Activated CD8-positive, alpha-beta T cell treated with anti-CD3 and anti-CD28 coated beads, Interleukin-2, amount 10 ng/mL, durations not matched to agents 7 days and 5 days (primary cell): ENCODE results near the gene ATP5ME. TPM values are rescaled to one million over a fixed set of nuclear protein-coding genes. Genes with fewer than 3 reads are reported as not detected.
"Not testable (repeated sequence)": the region's sequence is repeated elsewhere in the genome, so short reads cannot be mapped to it uniquely, and the experiment has no call there.

Experiments
- ATAC-seq: fragments of 150-1000 bp; cut with Tn5 transposase; one replicate; pipeline ENCODE4 v1.10.0; 2021; ENCODE audit warnings: moderate library complexity
- CTCF ChIA-PET: fragments of 350-600 bp; sonication (Branson Sonifier 250); formaldehyde crosslinking; loops from one replicate; lab custom pipeline; 2021; ENCODE audit warnings: antibody characterized with exemption; lab: Charles Lee
- POLR2A ChIA-PET: fragments of 350-600 bp; sonication (Branson Sonifier 250); formaldehyde crosslinking; loops from one replicate; lab custom pipeline; 2021; ENCODE audit warnings: antibody characterized with exemption; lab: Charles Lee
- DNase-seq: peaks from one replicate; pipeline ENCODE4 v3.0.0-alpha.2; 2020
- H3K27ac Mint-ChIP-seq: one replicate; pipeline ENCODE4 v1.8.0; 2021; ENCODE audit warnings: mild to moderate bottlenecking, mixed read lengths
- H3K27me3 Mint-ChIP-seq: one replicate; pipeline ENCODE4 v1.8.0; 2021; ENCODE audit warnings: low read depth, mixed read lengths
- H3K36me3 Mint-ChIP-seq: one replicate; pipeline ENCODE4 v1.8.0; 2021; ENCODE audit warnings: low read depth, mixed read lengths
- H3K4me1 Mint-ChIP-seq: one replicate; pipeline ENCODE4 v1.8.0; 2021; ENCODE audit warnings: low read depth, mixed read lengths
- H3K4me3 Mint-ChIP-seq: one replicate; pipeline ENCODE4 v1.8.0; 2021; ENCODE audit warnings: mild to moderate bottlenecking, mixed read lengths
- H3K9me3 Mint-ChIP-seq: one replicate; pipeline ENCODE4 v1.8.0; 2022; ENCODE audit warnings: mixed read lengths; ENCODE audit not compliant: insufficient read depth
- total RNA-seq, 2 experiments: library from RNA; stranded (reverse); gene quantifications; one replicate each; pipeline ENCODE4 v1.2.3, GENCODE V29; 2021

Gene ATP5ME
- total RNA-seq, 2 experiments from 2014 or later, result 243 to 267 TPM

DNA sequence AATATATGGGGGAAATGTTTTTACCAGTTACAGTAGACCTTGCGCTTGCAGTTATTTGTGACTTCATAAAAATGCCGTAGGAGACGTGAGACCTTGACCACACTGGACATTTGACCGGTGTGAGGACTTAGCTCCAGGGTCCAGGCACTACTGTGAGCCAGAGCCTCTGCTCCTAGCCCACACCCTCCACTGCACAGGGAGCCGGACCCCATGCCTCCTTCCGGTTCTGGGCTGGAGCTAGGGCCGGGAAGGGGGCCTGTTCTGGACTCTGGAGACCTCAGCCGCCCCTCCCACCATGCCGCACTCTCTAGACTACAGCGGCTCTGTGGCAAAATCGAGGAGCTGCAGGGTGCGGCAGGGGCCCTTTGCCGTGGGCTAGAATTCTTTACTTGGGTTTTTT, 36.8 kb upstream of the ATP5ME start:
- ChIA-PET CTCF (no interaction called here), POLR2A (no interaction called here)
- Mint-ChIP-seq H3K9me3 (no peaks in the 10 kb centered on the region), H3K4me3 (no peak overlapping the region), H3K4me1 (peaks cover 12% of the 10 kb centered on the region), H3K27ac (no peak overlapping the region), H3K36me3 (peaks cover 20% of the 10 kb centered on the region), H3K27me3 (no peaks in the 10 kb centered on the region)
- no peak for DNase-seq
- ATAC-seq, result no peak

DNA sequence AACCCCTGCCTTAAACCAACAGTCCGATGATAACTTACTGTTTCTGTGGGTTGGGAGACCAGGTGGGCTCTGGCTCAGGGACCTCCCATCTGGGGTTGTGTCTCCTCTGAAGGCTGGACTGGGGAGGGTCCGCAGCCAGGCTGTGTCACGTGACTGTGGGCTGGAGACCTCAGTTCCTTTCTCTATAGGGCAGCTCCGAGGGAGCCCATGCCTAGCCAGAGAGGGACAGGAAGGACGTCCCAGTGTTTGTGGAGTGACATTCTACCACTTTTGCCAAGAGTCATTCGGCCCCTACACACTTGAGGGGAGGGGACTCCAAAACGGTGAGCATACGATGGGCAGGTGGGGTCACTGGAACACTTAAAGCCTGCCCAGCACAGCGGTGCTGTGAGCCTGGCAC, 36.0 kb upstream of the ATP5ME start:
- no peak overlapping the region for H3K4me3 Mint-ChIP-seq
- DNase-seq (no peak), ATAC-seq (no peak)
- H3K27ac Mint-ChIP-seq, result no peak overlapping the region
- CTCF ChIA-PET, result no interaction called here
- H3K4me1 Mint-ChIP-seq, result peaks cover 13% of the 10 kb centered on the region
- no peaks in the 10 kb centered on the region for H3K9me3 Mint-ChIP-seq
- POLR2A ChIA-PET, result no interaction called here
- no peaks in the 10 kb centered on the region for H3K27me3 Mint-ChIP-seq
- peaks cover 20% of the 10 kb centered on the region for H3K36me3 Mint-ChIP-seq

GRCh38 chr4:709348-709747, 35.3 kb upstream of the ATP5ME start:
- CTCF ChIA-PET, result no interaction called here
- ATAC-seq, result no peak

DNA sequence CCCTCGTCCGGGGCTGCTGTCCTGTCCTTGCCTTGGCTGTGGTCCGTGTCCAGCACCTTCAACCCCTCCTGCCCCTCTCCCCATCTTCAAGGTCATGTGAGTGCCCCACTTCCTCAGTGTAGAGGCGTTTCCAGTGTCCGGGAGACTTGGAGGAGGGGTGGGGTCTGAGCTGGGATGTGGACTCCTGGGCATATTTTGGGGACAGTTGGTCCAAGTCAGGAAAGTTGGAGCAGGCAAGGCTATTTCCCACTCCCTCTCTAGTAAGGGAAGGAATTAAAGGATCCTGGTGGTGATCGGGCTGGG, 34.5 kb upstream of the ATP5ME start:
- DNase-seq (no peak), ATAC-seq (no peak)
- no peaks in the 10 kb centered on the region for H3K27me3 Mint-ChIP-seq
- H3K27ac Mint-ChIP-seq, result no peak overlapping the region
- peaks cover 18% of the 10 kb centered on the region for H3K36me3 Mint-ChIP-seq
- H3K9me3 Mint-ChIP-seq, result no peaks in the 10 kb centered on the region
- POLR2A ChIA-PET, result no interaction called here
- CTCF ChIA-PET, result no interaction called here
- H3K4me1 Mint-ChIP-seq, result peaks cover 13% of the 10 kb centered on the region
- no peak overlapping the region for H3K4me3 Mint-ChIP-seq

More at GRCh38 chr4:709348-709747, 35.3 kb upstream of the ATP5ME start:
- DNase-seq, result no peak
- H3K36me3 Mint-ChIP-seq, result peaks cover 18% of the 10 kb centered on the region
- no peaks in the 10 kb centered on the region for H3K27me3 Mint-ChIP-seq
- POLR2A ChIA-PET, result no interaction called here
- H3K27ac Mint-ChIP-seq, result no peak overlapping the region
- H3K4me3 Mint-ChIP-seq, result no peak overlapping the region
- H3K4me1 Mint-ChIP-seq, result peaks cover 13% of the 10 kb centered on the region
- no peaks in the 10 kb centered on the region for H3K9me3 Mint-ChIP-seq

- Mint-ChIP-seq H3K27me3 (no peaks in the 10 kb centered on the region), H3K9me3 (no peaks in the 10 kb centered on the region), H3K4me1 (peaks cover 13% of the 10 kb centered on the region), H3K36me3 (peaks cover 18% of the 10 kb centered on the region), H3K4me3 (no peak overlapping the region), H3K27ac (no peak overlapping the region)
- POLR2A ChIA-PET, result no interaction called here
- no peak for DNase-seq
- CTCF ChIA-PET, result no interaction called here
- ATAC-seq, result no peak
Measured at GRCh38 chr4:707929-708630, 34.0 kb upstream of the ATP5ME start.

DNA sequence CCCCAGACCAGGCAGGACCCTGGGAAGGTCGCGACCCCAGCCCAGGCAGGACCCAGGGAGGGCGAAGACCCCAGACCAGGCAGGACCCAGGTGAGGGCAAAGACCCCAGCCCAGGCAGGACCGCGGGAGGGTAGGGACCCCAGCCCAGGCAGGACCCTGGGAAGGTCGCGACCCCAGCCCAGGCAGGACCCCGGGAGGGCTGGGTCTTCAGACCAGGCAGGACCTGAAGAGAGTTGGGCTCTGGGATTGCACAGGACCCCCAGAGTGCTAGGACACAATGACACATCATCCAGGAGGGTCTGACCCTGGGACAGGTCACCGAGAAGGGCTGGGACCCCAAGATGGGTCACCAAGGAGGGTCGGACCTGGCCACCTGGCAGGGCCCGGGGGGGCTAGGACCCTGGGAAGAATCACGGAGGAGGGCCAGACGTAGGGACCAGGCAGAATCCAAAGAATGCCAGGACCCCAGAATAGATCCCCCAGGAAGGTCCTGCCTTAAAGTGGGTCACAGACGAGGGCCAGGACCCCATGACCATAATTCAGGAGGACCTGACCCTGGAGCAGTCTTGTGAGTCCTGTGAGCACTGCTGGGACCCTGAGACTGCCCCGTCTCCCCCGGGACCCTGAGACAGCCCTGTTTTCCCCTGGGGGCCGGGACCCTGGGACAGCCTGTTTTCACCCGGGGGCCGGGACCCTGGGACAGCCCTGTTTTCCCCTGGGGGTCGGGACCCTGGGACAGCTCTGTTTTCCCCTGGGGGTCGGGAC, 32.9 kb upstream of the ATP5ME start:
- peaks cover 5% of the 10 kb centered on the region for H3K27me3 Mint-ChIP-seq
- H3K4me3 Mint-ChIP-seq, result no peak overlapping the region
- CTCF ChIA-PET, result no interaction called here
- H3K4me1 Mint-ChIP-seq, result peaks cover 13% of the 10 kb centered on the region
- DNase-seq (no peak), ATAC-seq (no peak)
- no peak overlapping the region for H3K27ac Mint-ChIP-seq
- POLR2A ChIA-PET, result no interaction called here
- no peaks in the 10 kb centered on the region for H3K9me3 Mint-ChIP-seq
- H3K36me3 Mint-ChIP-seq, result peaks cover 18% of the 10 kb centered on the region

DNA sequence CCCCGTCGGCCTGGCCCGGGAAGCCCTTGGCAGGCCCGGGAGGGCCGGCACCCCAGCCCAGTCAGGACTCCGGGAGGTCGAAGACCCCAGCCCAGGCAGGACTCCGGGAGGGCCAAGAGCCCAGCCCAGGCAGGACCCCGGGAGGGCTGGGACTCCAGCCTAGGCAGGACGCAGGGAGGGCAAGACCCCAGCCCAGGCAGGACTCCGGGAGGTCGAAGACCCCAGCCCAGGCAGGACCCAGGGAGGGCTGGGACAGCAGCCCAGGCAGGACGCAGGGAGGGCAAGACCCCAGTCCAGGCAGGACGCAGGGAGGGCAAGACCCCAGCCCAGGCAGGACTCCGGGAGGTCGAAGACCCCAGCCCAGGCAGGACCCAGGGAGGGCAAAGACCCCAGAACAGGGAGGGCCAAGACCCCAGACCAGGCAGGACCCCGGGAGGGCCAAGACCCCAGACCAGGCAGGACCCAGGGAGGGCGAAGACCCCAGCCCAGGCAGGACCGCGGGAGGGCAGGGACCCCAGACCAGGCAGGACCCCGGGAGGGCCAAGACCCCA, 32.1 kb upstream of the ATP5ME start:
- H3K27ac Mint-ChIP-seq, CTCF ChIA-PET, H3K9me3 Mint-ChIP-seq, ATAC-seq, POLR2A ChIA-PET, H3K27me3 Mint-ChIP-seq, DNase-seq: not testable (repeated sequence)
- Mint-ChIP-seq H3K4me1 (peaks cover 13% of the 10 kb centered on the region), H3K36me3 (peaks cover 18% of the 10 kb centered on the region), H3K4me3 (peak overlapping the region; percentile 25)

GRCh38 chr4:705278-706082, 31.4 kb upstream of the ATP5ME start, which contains the start of gene PCGF3:
PCGF3 (plus strand) TSS chr4:705832; CDS start chr4:733681, 27,849 bp downstream.
- Mint-ChIP-seq H3K4me1 (peaks cover 17% of the 10 kb centered on the region), H3K36me3 (peaks cover 13% of the 10 kb centered on the region), H3K9me3 (no peaks in the 10 kb centered on the region), H3K27me3 (peaks cover 5% of the 10 kb centered on the region), H3K4me3 (peak within 1 kb of the TSS; percentile 71), H3K27ac (peak within 1 kb of the TSS; percentile 75)
- ChIA-PET POLR2A (interaction anchor here (0.6 to 1.0 kb wide), 2 partner anchors 13 to 31 kb away, joined by 5 read pairs; partner anchors contain the start of genes ATP5ME and MYL5), CTCF (no interaction called here)
- peak; percentile 97 for DNase-seq
- ATAC-seq, result peak; percentile 98

DNA sequence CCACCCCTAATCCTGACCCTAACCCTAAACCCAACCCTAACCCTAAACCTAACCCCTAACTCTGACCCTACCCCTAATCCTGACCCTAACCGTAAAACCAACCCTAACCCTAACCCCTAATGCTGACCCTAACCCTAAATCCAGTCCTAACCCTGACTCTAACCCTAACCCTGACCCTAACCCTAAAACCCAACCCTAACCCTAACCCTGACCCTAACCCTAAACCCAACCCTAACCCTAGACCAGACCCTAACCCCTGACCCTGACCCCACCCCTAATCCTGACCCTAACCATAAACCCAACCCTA, 30.8 kb upstream of the ATP5ME start:
- ChIA-PET CTCF (no interaction called here), POLR2A (interaction anchor here (0.6 to 1.0 kb wide), 2 partner anchors 12 to 31 kb away, joined by 5 read pairs; partner anchors contain the start of genes ATP5ME and MYL5)
- Mint-ChIP-seq H3K27me3 (peaks cover 5% of the 10 kb centered on the region), H3K9me3 (no peaks in the 10 kb centered on the region), H3K27ac (no peak overlapping the region), H3K36me3 (peaks cover 10% of the 10 kb centered on the region), H3K4me1 (peaks cover 23% of the 10 kb centered on the region), H3K4me3 (peak overlapping the region; percentile 71)
- DNase-seq (no peak), ATAC-seq (no peak)

GRCh38 chr4:704198-704891, 30.3 kb upstream of the ATP5ME start:
- ATAC-seq (no peak), DNase-seq (no peak)
- peaks cover 5% of the 10 kb centered on the region for H3K27me3 Mint-ChIP-seq
- POLR2A ChIA-PET, result no interaction called here
- H3K4me3 Mint-ChIP-seq, result no peak overlapping the region
- H3K4me1 Mint-ChIP-seq, result peaks cover 26% of the 10 kb centered on the region
- CTCF ChIA-PET, result no interaction called here
- no peak overlapping the region for H3K27ac Mint-ChIP-seq
- no peaks in the 10 kb centered on the region for H3K9me3 Mint-ChIP-seq
- H3K36me3 Mint-ChIP-seq, result peaks cover 5% of the 10 kb centered on the region
